ENCODE results near the gene UBE2J1. TPM values are rescaled to one million over a fixed set of nuclear protein-coding genes. Genes with fewer than 3 reads are reported as not detected.

Gene UBE2J1
- total and polyA plus RNA-seq, 9 of the 15 experiments (the other 6 are each of a cell fraction or from before 2014, with no cell fraction given) = 11.6 to 32.6 (median 22.0) TPM

DNA sequence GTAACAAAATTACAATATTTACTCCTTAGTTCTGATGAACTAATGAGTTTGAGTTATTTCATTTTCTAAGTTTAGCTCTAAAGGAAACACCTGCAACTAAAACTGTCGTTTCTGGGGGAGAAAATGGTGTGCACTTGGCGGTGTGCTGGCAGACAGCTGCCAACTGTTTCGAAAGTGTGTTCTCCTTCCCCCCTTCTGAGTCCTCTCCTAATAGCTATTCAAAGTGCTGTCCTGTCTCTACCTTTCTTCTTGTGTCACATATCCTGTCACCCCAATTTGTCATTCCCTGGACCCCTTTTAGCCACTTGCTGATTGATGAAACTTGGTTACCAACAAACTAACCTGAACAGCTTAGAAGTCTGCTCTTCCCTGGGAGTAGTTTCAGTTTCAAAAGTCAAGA, 4.9 kb upstream of the UBE2J1 start:
- H3K4me3 ChIP-seq = no peak overlapping the region
- no peaks in the 10 kb centered on the region for H4K20me1 ChIP-seq (replicated peaks; ENCODE audit: control insufficient read depth, insufficient read depth, low read length)
- CTCF ChIA-PET (ENCODE audit: low intra/inter-chr PET ratio) = no interaction called here
- H3K9me1 ChIP-seq (ENCODE audit: control insufficient read depth, insufficient read depth, low read length) = no peaks in the 10 kb centered on the region
- H2AFZ ChIP-seq (ENCODE audit: low read depth, low read length) = peak overlapping the region; percentile 47; the same call in 1 of the 2 replicates
- intact Hi-C loops (cut with micrococcal nuclease) = no loop called here
- H3K27me3 ChIP-seq (ENCODE audit: control insufficient read depth in 2 of 2, insufficient read depth in 2 of 2, low read length in 2 of 2) = peaks cover 0 to under 1% of the 10 kb centered on the region in 2 experiments; a peak in 1 of 5 replicates
- no TSS peak for BruUV-seq (replicated peaks)
- DNase-seq (ENCODE audit: extremely low read depth in 1 of 4, low spot score in 3 of 4) (no peak), ATAC-seq (no peak), FAIRE-seq (no peak)
- TF ChIP-seq, protein P1, sequence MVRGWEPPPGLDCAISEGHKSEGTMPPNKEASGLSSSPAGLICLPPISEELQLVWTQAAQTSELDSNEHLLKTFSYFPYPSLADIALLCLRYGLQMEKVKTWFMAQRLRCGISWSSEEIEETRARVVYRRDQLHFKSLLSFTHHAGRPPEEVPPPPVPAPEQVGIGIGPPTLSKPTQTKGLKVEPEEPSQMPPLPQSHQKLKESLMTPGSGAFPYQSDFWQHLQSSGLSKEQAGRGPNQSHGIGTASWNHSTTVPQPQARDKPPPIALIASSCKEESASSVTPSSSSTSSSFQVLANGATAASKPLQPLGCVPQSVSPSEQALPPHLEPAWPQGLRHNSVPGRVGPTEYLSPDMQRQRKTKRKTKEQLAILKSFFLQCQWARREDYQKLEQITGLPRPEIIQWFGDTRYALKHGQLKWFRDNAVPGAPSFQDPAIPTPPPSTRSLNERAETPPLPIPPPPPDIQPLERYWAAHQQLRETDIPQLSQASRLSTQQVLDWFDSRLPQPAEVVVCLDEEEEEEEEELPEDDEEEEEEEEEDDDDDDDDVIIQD (CRISPR knock-in tag; IDR thresholded peaks at IDR 0.05) = no peak
- TF ChIP-seq, protein P2, sequence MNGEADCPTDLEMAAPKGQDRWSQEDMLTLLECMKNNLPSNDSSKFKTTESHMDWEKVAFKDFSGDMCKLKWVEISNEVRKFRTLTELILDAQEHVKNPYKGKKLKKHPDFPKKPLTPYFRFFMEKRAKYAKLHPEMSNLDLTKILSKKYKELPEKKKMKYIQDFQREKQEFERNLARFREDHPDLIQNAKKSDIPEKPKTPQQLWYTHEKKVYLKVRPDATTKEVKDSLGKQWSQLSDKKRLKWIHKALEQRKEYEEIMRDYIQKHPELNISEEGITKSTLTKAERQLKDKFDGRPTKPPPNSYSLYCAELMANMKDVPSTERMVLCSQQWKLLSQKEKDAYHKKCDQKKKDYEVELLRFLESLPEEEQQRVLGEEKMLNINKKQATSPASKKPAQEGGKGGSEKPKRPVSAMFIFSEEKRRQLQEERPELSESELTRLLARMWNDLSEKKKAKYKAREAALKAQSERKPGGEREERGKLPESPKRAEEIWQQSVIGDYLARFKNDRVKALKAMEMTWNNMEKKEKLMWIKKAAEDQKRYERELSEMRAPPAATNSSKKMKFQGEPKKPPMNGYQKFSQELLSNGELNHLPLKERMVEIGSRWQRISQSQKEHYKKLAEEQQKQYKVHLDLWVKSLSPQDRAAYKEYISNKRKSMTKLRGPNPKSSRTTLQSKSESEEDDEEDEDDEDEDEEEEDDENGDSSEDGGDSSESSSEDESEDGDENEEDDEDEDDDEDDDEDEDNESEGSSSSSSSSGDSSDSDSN (IDR thresholded peaks at IDR 0.05; ENCODE audit: borderline replicate concordance in 1 of 2, low read depth in 2 of 2, low read length in 2 of 2) = no peak
- no peak for TF ChIP-seq ZNF592 (IDR thresholded peaks at IDR 0.05)
- no peak for TF ChIP-seq ZNF764 (CRISPR knock-in tag; IDR thresholded peaks at IDR 0.05; ENCODE audit: low read depth)
- no peak for TF ChIP-seq CCNT2 (IDR thresholded peaks at IDR 0.05; ENCODE audit: borderline replicate concordance, extremely low read depth, insufficient read length, low read depth, low read length)
- TF ChIP-seq SMARCA4 (IDR thresholded peaks at IDR 0.05) = no peak
- TF ChIP-seq, protein P3, sequence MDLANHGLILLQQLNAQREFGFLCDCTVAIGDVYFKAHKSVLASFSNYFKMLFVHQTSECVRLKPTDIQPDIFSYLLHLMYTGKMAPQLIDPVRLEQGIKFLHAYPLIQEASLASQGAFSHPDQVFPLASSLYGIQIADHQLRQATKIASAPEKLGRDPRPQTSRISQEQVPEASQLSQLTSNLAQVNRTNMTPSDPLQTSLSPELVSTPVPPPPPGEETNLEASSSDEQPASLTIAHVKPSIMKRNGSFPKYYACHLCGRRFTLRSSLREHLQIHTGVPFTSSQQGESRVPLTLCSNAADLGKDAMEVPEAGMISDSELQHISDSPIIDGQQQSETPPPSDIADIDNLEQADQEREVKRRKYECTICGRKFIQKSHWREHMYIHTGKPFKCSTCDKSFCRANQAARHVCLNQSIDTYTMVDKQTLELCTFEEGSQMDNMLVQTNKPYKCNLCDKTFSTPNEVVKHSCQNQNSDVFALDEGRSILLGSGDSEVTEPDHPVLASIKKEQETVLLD (IDR thresholded peaks at IDR 0.05) = no peak
- TF ChIP-seq, protein P4, sequence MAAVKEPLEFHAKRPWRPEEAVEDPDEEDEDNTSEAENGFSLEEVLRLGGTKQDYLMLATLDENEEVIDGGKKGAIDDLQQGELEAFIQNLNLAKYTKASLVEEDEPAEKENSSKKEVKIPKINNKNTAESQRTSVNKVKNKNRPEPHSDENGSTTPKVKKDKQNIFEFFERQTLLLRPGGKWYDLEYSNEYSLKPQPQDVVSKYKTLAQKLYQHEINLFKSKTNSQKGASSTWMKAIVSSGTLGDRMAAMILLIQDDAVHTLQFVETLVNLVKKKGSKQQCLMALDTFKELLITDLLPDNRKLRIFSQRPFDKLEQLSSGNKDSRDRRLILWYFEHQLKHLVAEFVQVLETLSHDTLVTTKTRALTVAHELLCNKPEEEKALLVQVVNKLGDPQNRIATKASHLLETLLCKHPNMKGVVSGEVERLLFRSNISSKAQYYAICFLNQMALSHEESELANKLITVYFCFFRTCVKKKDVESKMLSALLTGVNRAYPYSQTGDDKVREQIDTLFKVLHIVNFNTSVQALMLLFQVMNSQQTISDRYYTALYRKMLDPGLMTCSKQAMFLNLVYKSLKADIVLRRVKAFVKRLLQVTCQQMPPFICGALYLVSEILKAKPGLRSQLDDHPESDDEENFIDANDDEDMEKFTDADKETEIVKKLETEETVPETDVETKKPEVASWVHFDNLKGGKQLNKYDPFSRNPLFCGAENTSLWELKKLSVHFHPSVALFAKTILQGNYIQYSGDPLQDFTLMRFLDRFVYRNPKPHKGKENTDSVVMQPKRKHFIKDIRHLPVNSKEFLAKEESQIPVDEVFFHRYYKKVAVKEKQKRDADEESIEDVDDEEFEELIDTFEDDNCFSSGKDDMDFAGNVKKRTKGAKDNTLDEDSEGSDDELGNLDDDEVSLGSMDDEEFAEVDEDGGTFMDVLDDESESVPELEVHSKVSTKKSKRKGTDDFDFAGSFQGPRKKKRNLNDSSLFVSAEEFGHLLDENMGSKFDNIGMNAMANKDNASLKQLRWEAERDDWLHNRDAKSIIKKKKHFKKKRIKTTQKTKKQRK (IDR thresholded peaks at IDR 0.05; ENCODE audit: borderline replicate concordance, low read depth, low read length) = no peak
- H3K4me2 ChIP-seq (ENCODE audit: insufficient read depth, low read length) = no peak overlapping the region
- no peaks in the 10 kb centered on the region for H3K9me3 ChIP-seq (replicated peaks; ENCODE audit: control insufficient read depth, insufficient read depth, low read depth, low read length)
- WGBS (ENCODE audit: insufficient coverage, low coverage, missing lambda C conversion rate) = 24% methylated on average over 3 of the region's 3 CpGs
- peaks cover 8% of the 10 kb centered on the region for H3K79me2 ChIP-seq (ENCODE audit: control insufficient read depth, insufficient read depth, low read length)
- POLR2A ChIA-PET = interaction anchor here (1.8 kb wide), 1 partner anchor 9 kb away, joined by 10 read pairs; no protein-coding TSS in a partner anchor
- peaks cover 0 to 11% of the 10 kb centered on the region in 2 experiments; a peak in 3 of 5 replicates for H3K4me1 ChIP-seq (replicated peaks in 1 of 2; ENCODE audit: control insufficient read depth in 2 of 2, insufficient read depth in 2 of 2, low read length in 2 of 2)
- no peak overlapping the region for H3K27ac ChIP-seq (ENCODE audit: extremely low read depth, low read depth, low read length)
- in situ Hi-C loops (cut with MboI) = no loop called here
- H3K9ac ChIP-seq (ENCODE audit: insufficient read depth in 1 of 2, low read depth in 2 of 2, low read length in 2 of 2) = no peak overlapping the region
- H3K36me3 ChIP-seq (ENCODE audit: control insufficient read depth, insufficient read depth, low read length) = no peaks in the 10 kb centered on the region
